Keratinocyte (primary cell): ENCODE results near the gene AP5B1.
"Not testable (repeated sequence)": the region's sequence is repeated elsewhere in the genome, so short reads cannot be mapped to it uniquely, and the experiment has no call there.

Experiments
- EZH2 ChIP-seq: IDR thresholded peaks from one replicate; pipeline ENCODE4 v1.6.1; 2012; ENCODE audit warnings: inconsistent platforms, mild to moderate bottlenecking, low read length, moderate library complexity
- TF ChIP-seq, protein P1 (sequence below), 3 experiments: IDR thresholded peaks in 1 of 3; conservative IDR thresholded peaks in 1 of 3; optimal IDR thresholded peaks in 1 of 3; 2 replicates in 2 of 3; 3 replicates in 1 of 3; pipeline versions ENCODE3 to v1.5.1; 2011; ENCODE audit warnings: low read length in 3 of 3, mild to moderate bottlenecking in 3 of 3, moderate library complexity in 2 of 3, control low read depth in 1 of 3, inconsistent platforms in 1 of 3; ENCODE audit not compliant: insufficient read depth in 2 of 3; ENCODE audit errors: extremely low read depth in 1 of 3

DNA sequence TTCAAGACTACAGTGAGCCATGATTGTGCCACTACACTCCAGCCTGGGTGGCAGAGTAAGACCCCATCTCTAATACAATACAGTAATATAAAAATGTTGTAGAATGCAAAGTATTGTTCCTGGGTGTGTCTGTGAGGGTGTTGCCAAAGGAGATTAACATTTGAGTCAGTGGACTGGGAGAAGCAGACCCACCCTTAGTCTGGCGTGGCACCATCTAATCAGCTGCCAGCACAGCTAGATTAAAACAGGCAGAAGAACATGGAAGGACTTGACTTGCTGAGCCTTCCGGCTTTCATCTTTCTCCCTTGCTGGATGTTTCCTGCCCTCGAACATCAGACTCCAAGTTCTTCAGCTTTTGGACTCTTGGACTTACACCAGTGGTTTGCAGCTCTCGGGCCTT is 45.7 kb downstream of the AP5B1 start:
- TF ChIP-seq, protein P1, sequence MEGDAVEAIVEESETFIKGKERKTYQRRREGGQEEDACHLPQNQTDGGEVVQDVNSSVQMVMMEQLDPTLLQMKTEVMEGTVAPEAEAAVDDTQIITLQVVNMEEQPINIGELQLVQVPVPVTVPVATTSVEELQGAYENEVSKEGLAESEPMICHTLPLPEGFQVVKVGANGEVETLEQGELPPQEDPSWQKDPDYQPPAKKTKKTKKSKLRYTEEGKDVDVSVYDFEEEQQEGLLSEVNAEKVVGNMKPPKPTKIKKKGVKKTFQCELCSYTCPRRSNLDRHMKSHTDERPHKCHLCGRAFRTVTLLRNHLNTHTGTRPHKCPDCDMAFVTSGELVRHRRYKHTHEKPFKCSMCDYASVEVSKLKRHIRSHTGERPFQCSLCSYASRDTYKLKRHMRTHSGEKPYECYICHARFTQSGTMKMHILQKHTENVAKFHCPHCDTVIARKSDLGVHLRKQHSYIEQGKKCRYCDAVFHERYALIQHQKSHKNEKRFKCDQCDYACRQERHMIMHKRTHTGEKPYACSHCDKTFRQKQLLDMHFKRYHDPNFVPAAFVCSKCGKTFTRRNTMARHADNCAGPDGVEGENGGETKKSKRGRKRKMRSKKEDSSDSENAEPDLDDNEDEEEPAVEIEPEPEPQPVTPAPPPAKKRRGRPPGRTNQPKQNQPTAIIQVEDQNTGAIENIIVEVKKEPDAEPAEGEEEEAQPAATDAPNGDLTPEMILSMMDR (optimal IDR thresholded peaks at IDR 0.05 in 1 of 3, IDR thresholded peaks at IDR 0.05 in 1 of 3, conservative IDR thresholded peaks at IDR 0.05 in 1 of 3; ENCODE audit: extremely low read depth in 1 of 3, insufficient read depth in 2 of 3, low read length in 3 of 3) = not testable (repeated sequence)
- TF ChIP-seq EZH2 = not testable (repeated sequence)
